Stimulated activated CD4-positive, alpha-beta T cell treated with anti-CD3 and anti-CD28 coated beads, Interleukin-15, amount 100 ng/mL, for 1 hour (primary cell): ENCODE data around the gene SPIRE1.
"Not testable (repeated sequence)": the region's sequence is repeated elsewhere in the genome, so short reads cannot be mapped to it uniquely, and the experiment has no call there.

Experiments used
- DNase-seq, 2 donors: peaks; one replicate each; pipeline ENCODE4 v3.0.0-alpha.2; 2020; ENCODE audit warnings: low read depth in 1 of 2, low spot score in 1 of 2

The SPIRE1 gene

GRCh38 chr18:12647773-12648172, 10.1 kb downstream of the SPIRE1 start:
- no peak for DNase-seq

GRCh38 chr18:12645751-12646203, 12.1 kb downstream of the SPIRE1 start:
- DNase-seq: no peak

GRCh38 chr18:12645254-12645653, 12.7 kb downstream of the SPIRE1 start:
- no peak for DNase-seq

DNA sequence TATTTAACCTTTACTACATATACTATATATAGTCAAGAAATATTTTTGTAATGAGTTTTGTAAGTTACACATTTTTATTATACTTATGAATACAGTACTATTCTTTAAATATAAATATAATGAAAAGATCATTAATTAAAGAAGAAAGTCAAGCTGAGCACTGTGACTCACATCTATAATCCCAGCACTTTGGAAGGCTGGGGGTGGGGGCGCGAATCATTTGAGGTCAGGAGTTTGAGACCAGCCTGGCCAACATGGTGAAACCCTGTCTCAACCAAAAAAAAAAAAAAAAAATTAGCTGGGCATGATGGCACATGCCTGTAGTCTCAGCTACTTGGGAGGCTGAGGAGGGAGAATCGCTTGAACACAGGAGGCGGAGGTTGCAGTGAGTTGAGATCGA, 14.2 kb downstream of the SPIRE1 start:
- not testable (repeated sequence) for DNase-seq

DNA sequence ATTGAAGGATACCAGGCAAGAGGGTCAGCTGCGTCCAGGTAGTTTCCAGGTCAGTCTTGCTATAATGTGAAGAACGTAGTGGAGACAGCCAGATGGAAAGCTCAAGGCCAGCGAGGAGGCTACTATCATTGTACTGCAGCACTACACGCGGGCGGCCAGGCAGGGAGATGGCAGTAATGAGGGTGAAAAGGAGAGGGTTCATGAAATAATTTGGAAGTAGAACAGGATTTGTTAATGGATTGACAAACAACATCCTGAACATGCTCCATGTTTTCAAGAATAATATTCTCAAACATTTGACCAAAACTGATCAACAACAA, 17.1 kb downstream of the SPIRE1 start:
- DNase-seq: no peak

- no peak for DNase-seq
Measured at GRCh38 chr18:12639990-12640880, 17.7 kb downstream of the SPIRE1 start.

DNA sequence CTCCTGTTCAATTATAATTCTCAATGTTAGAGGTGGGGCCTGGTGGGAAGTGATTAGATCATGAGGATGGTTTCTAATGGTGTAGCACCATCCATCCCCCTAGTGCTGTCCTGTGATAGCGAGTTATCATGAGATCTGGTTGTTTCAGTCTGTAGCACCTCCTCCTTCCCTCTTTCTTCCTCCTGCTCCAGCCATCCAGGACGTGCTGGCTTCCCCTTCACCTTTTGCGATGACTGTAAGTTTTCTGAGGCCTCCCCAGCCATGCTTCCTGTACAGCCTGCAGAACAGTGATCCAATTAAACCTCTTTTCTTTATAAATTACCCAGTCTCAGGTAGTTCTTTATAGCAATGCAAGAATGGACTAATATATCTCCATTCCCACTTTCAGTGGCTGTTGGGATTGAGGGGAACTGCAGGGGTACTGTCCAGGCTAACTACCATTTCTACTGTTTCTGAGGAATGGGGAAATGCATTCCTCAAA, 19.2 kb downstream of the SPIRE1 start:
- no peak for DNase-seq

- DNase-seq: no peak
Measured at GRCh38 chr18:12637901-12638643, 19.8 kb downstream of the SPIRE1 start.

- DNase-seq: no peak
Measured at GRCh38 chr18:12637393-12637792, 20.5 kb downstream of the SPIRE1 start.

- DNase-seq: no peak
Measured at GRCh38 chr18:12631831-12632477, 26.0 kb downstream of the SPIRE1 start.

GRCh38 chr18:12630136-12630535, 27.8 kb downstream of the SPIRE1 start:
- DNase-seq: no peak

- no peak for DNase-seq
Measured at GRCh38 chr18:12628706-12629702, 28.9 kb downstream of the SPIRE1 start.

- not testable (repeated sequence) for DNase-seq
Measured at GRCh38 chr18:12627199-12627598, 30.7 kb downstream of the SPIRE1 start.

GRCh38 chr18:12625241-12625640, 32.7 kb downstream of the SPIRE1 start:
- no peak for DNase-seq

DNA sequence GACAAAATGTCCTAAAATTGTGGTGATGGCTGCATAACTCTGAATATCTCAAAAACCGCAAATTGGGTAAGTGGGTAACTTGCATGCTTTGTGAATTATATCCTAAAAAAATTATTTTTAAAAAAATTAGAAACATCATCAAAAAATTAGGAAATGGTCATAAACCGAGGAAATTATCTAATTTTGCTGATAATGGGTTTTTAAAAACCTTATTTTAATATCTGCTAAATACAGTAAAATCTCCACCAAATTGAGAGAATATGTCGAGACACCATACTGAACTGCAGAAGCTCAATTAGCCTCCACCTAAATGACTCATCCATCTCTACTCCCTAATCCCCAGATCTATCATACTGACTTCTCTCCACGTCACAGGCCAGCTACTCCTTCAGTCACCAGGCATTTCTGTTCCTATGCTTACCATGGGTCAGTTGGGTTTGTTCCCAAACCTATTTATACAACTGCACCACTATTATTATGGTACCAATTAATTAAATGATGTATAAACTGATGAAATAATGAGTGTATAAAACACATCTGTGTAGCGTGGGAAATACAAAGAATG, 36.1 kb downstream of the SPIRE1 start:
- no peak for DNase-seq

GRCh38 chr18:12615748-12616147, 42.2 kb downstream of the SPIRE1 start:
- no peak for DNase-seq

GRCh38 chr18:12608301-12608700, 49.6 kb downstream of the SPIRE1 start:
- DNase-seq: no peak

DNA sequence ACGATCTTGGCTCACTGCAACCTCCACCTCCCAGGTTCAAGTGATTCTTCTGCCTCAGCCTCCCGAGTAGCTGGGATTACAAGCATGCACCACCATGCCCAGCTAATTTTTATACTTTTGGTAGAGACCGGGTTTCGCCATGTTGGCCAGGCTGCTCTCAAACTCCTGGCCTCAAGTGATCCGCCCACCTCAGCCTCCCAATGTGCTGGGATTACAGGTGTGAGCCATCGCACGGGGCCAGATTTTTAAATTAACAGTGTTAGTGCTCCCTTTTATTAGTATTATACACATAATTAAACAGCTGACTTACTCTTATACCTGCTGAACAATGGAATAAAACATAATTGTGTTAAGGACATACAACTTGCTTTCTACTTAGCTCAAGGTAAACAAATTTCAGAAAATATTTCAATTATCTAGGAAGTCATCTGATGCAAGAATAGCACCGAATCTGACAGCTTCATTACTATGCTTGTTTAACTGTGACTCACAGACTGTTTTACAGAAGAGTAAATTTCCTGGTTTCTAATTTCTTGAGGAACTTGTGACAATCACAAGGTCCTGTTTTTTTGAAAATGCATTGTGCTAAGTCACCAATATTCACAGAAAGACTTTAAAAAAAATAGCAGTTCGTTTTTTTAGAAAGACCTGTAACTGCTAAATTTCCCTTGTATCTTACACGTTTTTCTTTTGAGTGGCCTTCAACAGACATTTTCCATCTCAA, 51.2 kb downstream of the SPIRE1 start:
- DNase-seq: no peak

- DNase-seq: no peak
Measured at GRCh38 chr18:12604445-12605007, 53.4 kb downstream of the SPIRE1 start.
